ENCODE measurements around the gene TOM1L2.
"Not testable (repeated sequence)": the region's sequence is repeated elsewhere in the genome, so short reads cannot be mapped to it uniquely, and the experiment has no call there.

TOM1L2 gene

DNA sequence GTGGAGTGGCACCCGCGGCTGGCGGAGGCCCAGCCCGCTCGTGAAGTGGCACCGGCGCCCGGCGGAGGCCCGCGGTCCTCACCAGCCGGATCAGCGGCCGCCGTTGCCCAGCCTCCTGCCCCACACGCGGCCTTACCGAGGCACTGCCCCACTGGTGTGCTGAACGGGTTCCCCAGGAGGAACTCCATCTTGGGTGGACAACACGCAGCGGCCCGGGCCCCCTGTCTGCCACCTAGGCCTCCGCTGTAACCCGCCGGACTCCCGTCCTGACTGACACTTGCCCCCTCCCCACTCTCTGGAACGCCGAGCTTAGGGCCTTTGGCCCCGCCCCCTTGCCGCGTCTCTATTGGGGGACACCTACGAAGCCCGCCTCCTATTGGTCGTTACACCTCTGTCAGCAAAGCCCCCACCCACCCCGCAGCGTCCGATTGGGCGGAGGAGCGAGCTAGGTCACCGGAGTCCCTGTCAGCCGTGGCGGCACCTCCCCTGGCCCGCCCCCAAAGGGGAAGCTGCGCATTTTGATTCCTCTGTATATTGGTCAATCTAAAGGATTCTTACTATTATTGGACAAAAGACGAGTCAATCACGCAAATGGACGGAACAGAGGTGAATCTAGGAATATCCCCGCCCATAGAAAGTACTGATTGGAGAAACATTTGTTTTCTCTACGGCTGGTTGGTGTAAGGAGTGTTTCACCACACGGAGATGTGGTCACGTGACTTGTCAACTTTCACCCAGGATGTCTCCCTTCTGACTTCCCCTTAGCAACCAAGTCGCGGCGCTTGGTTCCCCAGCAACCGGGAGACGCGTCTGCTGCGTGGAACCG, at the start of gene TOM1L2, which contains the start of gene DRC3:
Gene TOM1L2, minus strand, starts transcription at position 275 of the 826 bp plus-strand sequence. Its CDS starts 87 bp downstream, at position 188.
Gene DRC3, plus strand, starts transcription at position 737 of the 826 bp plus-strand sequence. CDS start 4,737 bp downstream, outside the sequence.
- peak; percentile 96 to 98 for ATAC-seq

- ATAC-seq: no peak
Observed at GRCh38 chr17:18021372-18021771, 49.2 kb upstream of the TOM1L2 start.

DNA sequence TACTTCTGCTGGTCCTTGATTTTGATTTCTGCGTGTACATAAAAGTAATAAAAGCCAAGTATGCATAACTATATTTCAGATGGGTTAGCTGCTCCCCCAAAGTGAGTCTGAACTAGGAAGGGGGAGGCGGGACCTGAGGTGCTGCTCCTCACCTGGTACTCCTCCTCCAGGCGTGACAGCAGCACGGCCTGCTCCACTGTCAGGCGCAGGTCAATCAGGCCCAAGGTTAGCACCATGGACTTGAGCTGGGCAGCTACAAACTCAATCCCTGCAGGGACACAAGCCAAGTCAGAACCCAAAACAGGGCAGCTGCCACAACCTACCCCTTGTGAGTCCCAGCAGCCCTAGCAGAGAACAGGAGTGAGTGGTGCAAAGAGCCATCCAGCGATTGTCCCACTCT, 48.8 kb upstream of the TOM1L2 start:
- ATAC-seq: no peak

GRCh38 chr17:18019838-18020154, 47.6 kb upstream of the TOM1L2 start:
- no peak for ATAC-seq

DNA sequence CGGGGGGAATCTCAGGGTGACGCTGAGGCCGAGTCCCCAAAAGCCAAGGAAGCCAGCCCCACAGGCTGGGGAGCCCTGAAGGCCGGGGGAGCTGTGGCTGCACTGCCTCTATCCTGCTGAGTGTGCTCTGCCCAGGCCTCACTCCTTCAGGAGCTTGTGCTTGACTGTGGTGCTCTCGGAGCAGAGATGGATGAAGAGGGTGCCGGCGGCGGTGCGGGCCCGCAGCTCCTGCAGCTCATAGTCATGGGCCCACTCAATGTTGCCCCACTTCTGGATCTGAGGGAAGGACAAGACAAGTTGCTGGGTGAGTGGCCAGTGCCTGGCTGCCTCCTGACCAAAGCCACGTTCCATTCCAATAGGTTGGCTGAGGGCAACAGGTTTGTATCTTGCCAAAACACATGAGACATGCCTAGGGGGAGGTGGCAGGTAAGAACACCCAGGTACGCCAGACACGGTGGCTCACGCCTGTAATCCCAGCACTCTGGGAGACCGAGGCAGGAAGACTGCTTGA, 46.3 kb upstream of the TOM1L2 start:
- ATAC-seq: no peak

DNA sequence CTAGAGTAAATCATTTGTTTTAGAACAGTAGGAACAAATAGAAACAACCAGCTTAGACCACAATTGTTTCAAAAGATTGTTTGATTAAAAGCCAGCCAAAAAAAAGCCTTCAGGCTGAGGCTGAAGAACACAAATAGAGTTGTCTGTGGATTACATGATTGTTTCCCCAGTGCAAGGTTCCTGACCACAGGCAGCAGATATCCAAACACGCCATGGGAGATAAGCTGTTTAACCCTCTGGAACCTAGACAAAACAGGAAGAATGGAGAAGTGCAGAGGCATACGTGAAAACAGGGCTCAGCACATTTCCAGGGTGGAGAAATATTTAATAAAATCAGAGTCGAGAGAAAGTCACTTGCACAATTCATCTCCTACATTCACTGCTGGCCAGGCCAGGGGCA, 45.8 kb upstream of the TOM1L2 start:
- ATAC-seq: no peak

DNA sequence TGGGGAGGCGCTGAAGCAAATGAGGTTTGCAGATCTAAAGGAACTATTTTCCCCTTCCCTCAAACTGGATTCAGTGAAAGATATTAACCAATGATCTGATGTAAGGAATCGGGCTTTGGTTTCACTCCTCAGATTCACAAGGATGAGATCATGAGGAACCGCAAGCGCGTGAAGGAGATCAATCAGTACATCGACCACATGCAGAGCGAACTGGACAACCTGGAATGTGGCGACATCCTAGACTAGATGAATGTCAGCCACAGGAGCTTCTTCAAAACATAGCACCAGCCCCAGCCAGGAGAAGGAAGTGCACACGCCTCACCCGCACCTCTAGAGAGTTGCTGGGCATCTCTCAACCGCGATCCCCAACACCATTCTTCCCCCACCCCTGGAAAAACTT, 44.2 kb upstream of the TOM1L2 start:
- ATAC-seq: no peak

DNA sequence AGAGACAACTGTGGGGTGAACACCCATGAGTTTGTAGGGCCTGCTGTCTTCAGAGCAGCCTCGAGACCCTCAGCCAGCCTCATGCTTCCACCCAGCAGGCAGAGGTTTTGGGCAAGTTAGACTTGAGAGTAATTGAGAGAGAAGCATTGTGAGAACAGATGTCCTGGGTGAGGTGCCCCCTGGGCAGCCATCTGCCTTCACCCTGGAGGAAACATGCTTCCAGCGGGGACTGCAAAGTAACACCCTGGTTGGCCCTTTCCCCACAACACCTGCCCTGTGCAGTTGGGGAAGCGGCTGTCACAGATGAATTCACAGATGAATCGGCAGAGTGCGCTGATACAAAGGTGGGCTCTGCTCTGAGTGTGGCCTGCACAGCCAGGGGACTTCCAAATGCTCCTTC, 43.4 kb upstream of the TOM1L2 start:
- no peak for ATAC-seq

DNA sequence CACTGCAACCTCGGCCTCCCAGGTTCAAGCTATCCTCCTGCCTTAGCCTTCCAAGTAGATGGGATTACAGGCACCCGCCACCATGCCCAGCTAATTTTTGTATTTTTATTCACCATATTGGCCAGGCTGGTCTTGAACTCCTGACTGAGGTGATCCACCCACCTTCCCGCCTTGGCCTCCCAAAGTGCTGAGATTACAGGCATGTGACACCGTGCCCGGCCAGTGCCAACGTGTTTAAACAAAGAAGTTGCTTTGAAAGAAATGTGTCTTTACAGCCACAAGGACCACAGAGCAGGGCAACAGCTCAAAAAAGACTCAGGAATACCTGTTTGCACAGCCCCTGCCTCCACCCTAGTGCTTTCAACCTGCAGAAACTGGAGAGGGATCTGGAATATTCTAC, 41.8 kb upstream of the TOM1L2 start:
- ATAC-seq: no peak

- ATAC-seq: no peak
Observed at GRCh38 chr17:18011286-18011685, 39.1 kb upstream of the TOM1L2 start.

DNA sequence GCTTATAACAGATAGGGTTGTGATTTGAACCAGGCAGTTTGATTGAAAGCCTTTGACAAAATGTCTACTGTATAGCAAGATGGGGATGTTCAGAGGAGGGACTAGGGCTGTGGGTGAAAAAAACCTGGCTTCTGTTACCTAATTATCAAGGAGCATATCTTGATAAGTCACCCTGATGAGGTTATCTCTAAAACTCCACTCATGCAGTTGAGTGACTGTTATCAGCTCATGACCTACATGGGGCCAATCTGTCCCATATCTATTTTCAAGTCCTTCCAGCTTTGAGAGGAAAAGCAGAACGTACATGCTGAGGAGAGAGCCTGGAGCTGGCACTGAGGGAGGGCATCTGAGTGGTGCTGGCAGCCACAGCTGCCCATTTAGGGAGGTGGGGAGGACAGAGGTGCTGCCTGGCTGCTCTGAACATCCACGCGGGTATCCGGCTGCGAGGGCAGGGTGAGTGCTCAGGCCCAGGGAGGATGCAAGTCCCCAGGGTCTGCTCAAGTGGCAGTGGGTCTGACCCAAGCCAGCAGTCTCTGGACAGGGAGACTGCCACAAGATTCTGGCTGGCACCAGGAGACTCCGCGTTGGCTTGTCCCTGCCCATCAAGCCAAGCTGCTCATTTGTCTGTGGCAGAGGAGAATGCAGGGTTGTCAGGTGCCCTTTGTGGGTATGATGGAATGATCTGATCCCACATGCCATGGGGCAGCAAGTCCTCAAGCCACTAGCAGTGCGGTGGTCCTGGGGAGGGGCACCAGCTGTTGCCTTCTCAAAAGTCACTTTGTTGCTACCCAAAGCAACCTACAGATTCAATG, 37.6 kb upstream of the TOM1L2 start:
- ATAC-seq: no peak

DNA sequence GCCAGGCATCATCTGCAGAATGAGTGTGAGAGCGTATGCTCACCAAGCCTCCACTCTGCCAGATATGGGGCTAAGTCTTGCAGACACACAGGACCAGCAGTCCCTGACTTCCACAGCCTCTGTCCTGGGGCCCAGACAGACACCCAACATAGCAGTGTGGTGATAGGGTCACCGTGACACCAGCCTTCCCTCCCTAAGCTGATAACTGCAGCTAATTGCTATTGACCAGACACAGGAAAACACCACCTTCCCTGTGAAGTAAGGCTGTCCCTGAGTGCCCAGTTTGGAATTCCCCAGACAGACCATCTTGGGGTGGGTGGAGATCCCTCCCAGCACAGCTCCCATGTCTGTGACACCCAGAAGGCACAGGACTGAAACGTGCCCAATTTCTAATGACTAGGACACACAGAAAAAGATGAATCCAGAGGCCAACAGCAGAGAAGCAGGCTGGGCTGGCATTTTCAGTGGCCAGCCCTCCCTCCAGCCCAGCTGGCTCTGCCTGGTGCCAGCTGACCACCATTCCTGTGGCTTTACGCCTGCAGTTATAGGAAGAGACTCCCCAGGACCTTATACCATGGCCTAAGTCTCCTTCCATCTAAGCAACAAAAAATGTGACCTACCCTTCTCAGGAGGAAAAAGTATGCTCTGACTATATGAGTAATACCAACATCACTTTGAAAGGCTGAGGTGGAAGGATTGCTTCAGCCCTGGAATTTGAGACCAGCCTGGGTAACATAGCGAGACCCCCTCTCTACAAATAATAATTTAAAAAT, 36.5 kb upstream of the TOM1L2 start:
- no peak for ATAC-seq

DNA sequence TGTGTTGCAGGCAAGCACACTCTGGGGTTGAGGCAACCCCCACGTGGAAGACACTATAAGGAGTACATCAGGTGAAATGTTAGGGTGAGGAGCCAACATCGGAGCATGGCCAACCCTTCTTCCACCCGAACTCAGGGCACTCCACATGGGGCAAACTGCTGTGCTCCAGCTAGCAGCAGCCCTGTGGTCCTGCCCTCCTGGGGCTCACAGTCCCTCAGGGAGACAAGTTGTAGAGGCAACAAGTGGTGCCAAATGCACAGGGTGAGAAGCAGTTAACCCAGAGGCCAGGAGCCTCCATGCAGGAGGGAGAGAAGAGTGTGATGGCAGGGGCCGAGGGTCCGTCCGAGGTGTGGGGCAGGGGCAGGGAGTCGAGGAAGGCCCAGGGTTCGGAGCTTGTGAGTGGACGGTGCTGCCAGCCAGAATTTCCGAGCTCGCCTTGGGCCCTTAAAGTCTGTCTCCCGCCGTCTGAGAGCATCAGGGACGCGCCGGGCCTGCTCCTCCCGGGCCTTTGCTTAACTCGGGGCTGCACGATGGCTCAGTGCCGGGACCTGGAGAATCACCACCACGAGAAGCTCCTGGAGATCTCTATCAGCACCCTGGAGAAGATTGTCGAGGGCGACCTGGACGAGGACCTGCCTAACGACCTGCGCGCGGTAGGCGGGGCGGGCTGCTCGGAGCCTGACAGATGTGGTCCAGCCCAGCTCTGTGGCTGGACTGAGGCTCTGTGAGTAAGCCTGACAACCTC, 34.5 kb upstream of the TOM1L2 start:
- ATAC-seq: no peak

DNA sequence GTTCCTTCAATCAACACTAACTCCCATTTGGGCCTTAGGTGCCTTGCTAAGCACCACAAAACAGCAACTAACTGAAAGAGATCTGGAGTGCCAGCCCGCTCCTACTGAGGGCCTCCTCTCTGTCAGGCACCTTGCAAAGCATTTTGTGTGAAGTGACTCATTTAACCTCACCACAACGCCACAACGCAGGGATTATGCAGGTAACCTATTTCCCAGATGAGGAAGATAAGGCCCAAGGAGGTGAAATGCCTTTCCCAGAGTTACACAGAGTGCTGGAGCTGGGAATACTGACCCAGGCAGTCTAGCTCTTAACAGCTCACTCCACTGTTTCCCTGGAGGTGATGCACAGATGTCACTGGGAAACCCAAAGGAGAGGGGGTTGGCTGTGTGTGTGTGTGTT, 33.3 kb upstream of the TOM1L2 start:
- no peak for ATAC-seq

- no peak for ATAC-seq
Observed at GRCh38 chr17:18004884-18005305, 32.7 kb upstream of the TOM1L2 start.

- ATAC-seq: no peak
Observed at GRCh38 chr17:18004345-18004744, 32.1 kb upstream of the TOM1L2 start.

DNA sequence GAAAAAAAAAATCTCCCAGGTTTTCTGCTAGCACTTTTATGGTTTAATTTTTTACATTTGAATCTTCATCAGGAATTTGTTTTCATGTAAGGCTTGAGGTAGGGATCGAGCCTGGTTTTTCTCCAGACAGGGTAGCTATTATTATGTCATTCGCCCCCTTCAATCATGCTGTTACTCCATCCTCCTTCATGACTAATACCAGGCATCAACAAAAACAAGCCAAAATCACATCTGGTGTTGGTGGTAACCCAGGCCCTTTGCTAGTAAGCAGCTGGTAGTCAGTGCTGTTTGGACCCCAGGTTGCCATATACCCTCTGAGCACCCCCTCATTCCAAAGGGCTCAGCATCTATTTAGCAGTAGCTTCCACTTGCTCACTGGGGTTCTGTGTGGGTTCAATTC, 30.0 kb upstream of the TOM1L2 start:
- no peak for ATAC-seq

DNA sequence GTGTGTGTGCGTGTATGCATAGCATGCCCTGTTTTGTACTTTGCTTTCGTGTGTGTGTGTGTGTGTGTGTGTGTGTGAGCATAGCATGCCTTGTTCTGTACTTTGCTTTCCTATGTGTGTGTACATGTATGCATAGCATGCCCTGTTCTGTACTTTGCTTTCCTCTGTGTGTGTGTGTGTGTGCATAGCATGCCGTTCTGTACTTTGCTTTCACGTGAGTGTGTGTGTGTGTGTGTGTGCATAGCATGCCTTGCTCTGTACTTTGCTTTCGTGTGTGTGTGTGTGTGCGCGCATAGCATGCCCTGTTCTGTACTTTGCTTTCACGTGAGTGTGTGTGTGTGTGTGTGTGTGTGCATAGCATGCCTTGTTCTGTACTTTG, 27.8 kb upstream of the TOM1L2 start:
- no peak for ATAC-seq

GRCh38 chr17:17999364-18000029, 27.3 kb upstream of the TOM1L2 start:
- ATAC-seq: no peak

DNA sequence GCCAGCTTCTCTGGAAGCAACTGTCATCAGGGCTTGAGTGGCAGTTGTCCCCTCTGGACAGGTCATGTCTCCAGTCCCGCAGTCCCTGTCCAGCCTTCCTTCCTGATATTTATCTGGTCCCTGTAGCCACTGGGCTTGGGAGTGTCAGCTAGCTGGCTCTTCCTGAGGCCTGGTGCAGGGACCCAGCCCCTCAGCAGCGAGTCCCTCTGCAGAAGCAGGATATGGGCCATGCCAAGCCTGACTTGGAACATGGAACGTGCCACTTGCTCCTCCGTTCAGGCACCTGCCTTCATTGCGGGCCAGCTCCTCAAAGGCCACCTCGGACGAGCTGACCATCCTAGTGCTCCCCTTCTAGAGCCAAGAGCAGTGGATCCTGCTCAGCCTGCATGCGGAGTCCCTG, 26.7 kb upstream of the TOM1L2 start:
- ATAC-seq: no peak

DNA sequence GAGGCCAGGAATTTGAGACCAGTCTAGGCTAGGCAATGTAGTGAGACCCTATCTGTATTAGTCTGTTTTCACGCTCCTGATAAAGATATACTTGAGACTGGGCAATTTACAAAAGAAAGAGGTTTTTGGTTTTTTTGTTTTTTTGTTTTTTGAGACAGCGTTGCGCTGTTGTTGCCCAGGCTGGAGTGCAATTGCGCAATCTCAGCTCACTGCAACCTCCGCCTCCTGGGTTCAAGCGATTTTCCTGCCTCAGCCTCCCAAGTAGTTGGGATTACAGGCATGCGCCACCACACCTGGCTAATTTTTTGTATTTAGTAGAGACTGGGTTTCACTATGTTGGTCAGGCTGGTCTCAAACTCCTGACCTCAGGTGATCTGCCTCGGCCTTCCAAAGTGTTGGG, 23.7 kb upstream of the TOM1L2 start:
- ATAC-seq: not testable (repeated sequence)

Data from activated CD4-positive, CD25-positive, alpha-beta regulatory T cell treated with anti-CD3 and anti-CD28 coated beads, Interleukin-2, amount 50 U/mL, for 24 hours (primary cell).